Stimulated activated CD4-positive, alpha-beta T cell treated with anti-CD3 and anti-CD28 coated beads, Interleukin-15, amount 100 ng/mL, for 48 hours (primary cell): ENCODE data around the gene EDARADD.
"Not testable (repeated sequence)": the region's sequence is repeated elsewhere in the genome, so short reads cannot be mapped to it uniquely, and the experiment has no call there.

Experiments
- DNase-seq, 2 donors: peaks; one replicate each; pipeline ENCODE4 v3.0.0-alpha.2; 2020; ENCODE audit warnings: low read depth in 2 of 2

Gene EDARADD

DNA sequence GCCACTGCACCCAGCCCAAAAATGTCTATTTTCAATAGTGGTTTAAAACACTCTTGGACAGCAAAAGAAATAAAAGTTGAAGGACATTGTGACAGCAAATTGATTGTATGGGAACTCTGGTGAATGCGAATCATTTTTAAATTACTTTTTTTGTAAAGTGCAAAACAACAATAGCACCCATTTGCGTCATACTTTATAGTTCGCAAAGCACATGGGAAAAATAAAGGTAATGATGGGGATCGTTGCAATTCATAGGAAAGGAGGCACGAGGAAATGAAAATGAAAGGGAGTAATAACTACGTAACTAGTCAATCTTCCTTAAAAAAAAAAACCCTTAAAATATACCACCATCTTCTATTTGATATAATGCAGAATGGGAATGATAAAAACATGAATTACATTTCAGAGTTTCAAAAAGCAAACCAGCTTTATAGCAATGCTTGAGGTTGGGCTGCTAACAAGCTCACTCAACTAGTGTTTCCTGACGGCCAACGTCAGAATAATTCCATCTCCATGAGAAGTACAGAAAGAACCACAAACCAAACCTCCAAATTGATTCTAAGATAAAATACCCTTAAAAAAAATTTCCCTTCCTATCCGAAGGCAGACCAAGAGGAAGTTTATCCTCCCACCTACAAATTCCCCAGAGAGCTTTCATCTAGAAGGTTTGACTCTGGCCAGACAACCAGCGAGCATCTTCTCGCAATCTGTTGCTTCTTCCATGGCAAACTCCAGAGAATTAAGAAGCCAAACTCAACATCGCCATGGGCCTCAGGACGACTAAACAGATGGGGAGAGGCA, at the start of gene EDARADD:
TSS of gene EDARADD (plus strand) at position 606 of the 801 bp plus-strand sequence. CDS start at position 765, 159 bp downstream.
- no peak for DNase-seq

- no peak for DNase-seq
Observed at GRCh38 chr1:236345728-236346127, 48.4 kb upstream of the EDARADD start.

DNA sequence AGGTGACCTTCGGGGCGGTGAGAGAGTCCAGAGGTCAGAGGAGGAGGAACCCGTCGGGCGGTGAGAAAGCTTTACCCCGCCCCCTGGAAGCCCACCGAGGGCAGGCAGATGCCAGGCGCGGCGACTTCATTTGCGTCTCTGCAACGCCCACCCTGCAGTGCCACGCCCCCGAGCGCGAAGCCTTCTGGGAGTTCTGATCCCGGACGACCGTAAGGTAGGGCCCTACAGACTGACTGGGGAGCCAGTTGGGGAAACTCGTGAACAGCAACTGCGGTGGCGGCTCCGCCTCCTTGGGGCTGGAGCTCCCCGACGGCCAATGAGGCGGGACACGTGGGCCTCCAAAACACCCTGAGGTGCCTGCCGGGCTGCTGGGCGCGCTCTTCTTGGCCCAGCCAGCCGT, 46.0 kb upstream of the EDARADD start:
- DNase-seq: no peak

DNA sequence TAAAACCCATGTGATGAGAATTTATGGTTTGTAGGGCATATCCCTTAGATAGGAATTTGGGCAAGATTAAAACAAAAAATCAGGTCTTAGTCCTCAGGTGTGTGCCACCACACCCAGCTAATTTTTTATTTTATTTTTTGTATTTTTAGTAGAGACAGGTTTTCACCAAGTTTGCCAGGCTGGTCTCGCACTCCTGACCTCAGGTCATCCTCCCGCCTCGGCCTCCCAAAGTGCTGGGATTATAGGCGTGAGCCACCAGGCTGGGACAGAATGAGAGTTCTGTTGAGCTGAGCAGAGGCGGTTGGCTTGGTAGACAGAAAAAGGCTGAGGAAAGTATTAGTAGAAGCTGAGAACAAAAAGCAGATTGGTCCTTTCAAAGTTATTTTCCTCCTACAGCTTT, 43.8 kb upstream of the EDARADD start:
- DNase-seq: no peak

GRCh38 chr1:236351875-236352573, 42.1 kb upstream of the EDARADD start:
- DNase-seq: no peak

- DNase-seq: not testable (repeated sequence)
Observed at GRCh38 chr1:236352747-236353146, 41.3 kb upstream of the EDARADD start.

DNA sequence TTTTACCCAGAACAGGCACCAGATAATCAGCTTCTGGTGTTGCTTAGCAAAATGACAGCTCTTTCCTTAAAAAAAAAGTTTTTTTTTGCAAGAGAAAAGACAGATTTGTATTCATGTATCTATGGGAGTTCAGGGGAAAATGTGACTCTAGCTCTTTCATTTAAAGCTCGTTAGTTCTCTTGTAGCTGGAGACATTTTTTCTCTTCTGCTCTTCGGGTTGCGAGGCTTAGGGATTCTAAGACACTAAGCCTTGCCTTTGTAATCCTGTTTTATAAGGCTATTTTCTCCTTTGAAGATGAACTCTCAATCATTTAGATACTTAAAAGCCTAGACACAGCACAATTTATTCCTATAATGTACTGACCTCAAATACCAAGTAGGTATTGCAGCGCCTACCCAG, 40.3 kb upstream of the EDARADD start:
- no peak for DNase-seq

DNA sequence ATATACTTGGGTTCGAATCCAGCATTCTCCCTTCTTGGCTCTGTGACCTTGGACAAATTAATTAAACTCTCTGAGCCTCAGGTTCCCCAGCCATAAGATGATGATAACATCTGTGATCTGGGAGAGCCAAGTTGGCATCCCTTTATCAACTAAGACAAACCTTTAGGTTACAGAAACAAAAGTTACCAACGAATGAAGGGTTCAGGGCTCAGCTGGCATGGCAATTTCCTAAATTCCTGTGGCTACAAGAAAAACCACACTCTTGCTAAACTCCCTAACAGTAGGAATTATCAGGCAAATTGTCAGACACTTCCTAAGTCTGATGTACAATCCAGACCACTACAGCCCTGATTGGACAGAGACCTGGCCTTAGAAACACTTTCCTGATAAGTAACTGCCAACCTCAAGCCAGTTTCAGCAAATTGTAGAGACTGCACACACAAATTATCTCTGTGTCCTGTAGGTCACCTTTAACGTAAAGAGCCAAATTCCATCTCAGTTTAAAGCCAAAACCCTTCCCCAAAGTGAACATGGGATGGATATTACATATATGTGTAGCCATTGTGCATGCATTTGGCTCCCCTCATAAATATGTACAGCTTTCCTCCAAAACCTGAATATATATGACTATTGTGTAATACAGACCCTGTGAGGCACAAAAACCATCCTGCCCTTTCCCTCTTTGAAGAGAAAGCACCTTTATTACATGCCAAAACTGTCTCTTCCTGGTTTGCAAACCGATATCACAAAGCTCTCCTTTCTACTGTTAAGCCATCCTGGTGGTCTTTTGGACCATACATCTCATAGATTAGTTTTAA, 39.5 kb upstream of the EDARADD start:
- DNase-seq: no peak

- DNase-seq: no peak
Observed at GRCh38 chr1:236356141-236356540, 37.9 kb upstream of the EDARADD start.

- DNase-seq: no peak
Observed at GRCh38 chr1:236361909-236362590, 32.0 kb upstream of the EDARADD start.

GRCh38 chr1:236363237-236363636, 30.8 kb upstream of the EDARADD start:
- no peak for DNase-seq

DNA sequence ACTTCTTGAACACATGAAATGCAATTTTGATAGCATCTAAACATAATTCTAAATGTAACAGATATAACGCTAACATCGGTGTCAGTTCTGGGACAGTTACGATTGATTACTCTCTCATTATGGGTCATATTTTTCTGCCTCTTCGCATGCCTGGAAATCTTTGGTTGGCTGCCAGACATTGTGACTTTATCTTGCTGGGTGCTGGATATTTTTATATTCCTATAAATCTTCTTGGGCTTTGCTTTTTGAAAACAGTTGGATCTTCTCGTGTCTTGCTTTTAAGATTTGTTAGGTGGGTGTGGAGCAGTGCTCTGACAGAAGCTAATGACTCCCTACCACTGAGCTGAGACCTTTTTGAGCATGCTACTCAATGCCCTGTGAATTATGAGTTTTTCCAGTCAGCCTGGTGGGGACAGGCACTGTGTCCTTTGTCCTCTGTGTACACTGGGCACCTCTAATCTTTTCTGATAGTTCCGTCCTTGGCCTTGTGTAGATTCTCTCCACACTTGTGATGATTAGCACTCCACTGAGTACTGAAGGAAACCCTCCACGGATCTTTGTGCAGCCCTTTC, 28.0 kb upstream of the EDARADD start:
- no peak for DNase-seq

- DNase-seq: not testable (repeated sequence)
Observed at GRCh38 chr1:236366681-236367080, 27.4 kb upstream of the EDARADD start.

DNA sequence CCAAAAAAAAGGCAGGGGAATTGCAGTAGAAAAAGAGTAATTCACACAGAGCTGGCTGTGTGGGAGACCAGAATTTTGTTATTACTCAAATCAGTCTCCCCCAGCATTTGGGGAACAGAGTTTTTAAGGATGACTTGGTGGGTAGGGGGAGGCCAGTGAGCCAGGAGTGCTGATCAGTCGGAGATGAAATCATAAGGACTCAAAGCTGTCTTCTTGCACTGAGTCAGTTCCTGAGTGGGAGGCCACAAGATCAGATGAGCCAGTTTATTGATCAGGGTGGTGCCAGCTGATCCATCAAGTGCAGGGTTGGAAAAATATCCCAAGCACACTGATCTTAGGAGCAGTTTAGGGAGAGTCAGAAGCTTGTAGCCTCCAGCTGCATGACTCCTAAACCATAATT, 23.7 kb upstream of the EDARADD start:
- DNase-seq: no peak

- DNase-seq: no peak
Observed at GRCh38 chr1:236371083-236371482, 23.0 kb upstream of the EDARADD start.

GRCh38 chr1:236377832-236378535, 16.1 kb upstream of the EDARADD start:
- no peak for DNase-seq

DNA sequence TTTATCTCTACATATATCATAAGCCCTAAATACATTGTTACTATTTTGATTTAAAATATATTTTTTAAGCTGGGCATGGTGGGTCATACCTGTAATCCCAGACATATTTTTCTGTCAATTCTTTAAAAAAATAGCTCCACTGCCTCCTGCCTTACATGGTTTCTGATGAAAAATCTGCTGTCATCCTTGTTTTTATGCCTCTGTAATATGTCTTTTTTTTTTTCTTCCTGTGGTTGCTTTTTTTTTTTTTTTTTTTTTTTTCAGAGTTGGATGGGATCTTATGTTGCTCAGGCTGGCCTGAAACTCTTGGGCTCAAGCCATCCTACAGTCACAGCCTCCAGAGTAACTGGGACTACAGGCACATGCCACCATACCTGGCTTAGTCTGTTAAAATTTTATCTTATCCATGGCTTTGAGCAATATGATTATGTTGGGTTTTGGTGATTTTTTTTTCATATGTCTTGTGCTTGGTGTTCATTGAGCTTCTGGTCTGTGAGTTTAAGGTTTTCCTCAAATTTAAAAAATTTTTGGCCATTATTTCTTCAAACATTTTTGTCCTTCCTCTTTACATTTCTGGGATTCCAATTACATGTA, 12.4 kb upstream of the EDARADD start:
- no peak for DNase-seq

DNA sequence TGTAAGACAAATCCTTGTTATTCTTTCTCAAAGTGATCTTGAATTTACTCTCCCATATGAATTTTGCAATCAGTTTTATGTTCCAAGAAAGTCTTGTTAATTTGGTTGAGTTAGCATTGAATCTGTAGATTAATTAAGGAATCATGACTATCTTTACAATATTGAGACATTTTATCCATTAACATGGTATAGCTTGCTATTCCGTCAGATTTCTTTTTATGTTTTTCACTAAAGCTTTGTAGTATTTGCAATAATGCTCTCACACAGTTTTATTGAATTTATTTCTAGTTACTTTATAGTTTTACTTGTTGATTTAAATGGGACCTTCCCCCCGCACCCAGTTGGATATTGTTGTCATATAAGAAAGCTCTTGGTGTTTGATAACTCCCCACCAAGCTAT, 5.8 kb upstream of the EDARADD start:
- no peak for DNase-seq

DNA sequence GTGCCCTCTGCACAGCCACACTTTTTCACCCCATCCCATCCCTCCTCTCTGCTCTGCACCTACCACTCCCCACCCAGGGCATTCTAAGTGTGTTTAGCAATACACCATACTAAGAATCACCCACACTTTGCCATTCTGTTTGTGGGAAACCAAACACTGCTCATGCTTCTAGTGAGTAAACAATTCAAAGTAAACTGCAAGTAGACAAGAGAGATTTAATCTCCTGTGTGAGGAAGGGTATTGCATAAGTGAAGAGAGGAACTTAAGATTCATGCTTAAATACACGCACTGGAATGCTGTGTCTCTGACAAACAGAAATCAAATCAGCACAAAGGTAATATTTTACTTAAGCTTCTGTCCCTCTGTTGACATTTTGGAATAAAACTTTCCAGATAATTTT, 4.8 kb upstream of the EDARADD start:
- no peak for DNase-seq

DNA sequence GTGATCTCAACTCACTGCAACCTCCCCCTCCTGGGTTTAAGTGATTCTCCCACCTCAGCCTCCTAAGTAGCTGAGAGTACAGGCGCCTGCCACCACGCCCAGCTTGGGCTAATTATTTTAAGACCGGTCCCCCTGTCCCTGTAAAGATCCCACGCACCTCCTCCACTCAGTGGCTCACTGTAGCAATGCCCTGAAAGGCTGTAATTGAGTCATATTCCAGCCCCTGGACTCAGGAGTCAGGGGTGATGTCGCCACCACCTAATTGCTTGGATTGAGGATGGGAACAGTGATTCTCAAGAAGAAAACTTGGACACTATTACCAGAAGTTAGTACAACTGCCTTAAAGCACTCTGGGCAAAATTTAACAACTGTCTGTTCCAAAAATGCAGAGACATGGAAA, 3.1 kb upstream of the EDARADD start:
- DNase-seq: no peak
